Airway epithelial cell (primary cell): ENCODE measurements around the gene IGFBP2. TPM values are rescaled to one million over a fixed set of nuclear protein-coding genes. Genes with fewer than 3 reads are reported as not detected.

ENCODE experiments used
- total RNA-seq: library from RNA; depleted of rRNA; stranded (reverse); fragments of >200 nt; gene quantifications from 2 replicates; pipeline ENCODE4 v1.2.3, GENCODE V29; 2015

Gene IGFBP2, protein sequence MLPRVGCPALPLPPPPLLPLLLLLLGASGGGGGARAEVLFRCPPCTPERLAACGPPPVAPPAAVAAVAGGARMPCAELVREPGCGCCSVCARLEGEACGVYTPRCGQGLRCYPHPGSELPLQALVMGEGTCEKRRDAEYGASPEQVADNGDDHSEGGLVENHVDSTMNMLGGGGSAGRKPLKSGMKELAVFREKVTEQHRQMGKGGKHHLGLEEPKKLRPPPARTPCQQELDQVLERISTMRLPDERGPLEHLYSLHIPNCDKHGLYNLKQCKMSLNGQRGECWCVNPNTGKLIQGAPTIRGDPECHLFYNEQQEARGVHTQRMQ
- 643 and 678 TPM in 2 replicates for total RNA-seq

DNA sequence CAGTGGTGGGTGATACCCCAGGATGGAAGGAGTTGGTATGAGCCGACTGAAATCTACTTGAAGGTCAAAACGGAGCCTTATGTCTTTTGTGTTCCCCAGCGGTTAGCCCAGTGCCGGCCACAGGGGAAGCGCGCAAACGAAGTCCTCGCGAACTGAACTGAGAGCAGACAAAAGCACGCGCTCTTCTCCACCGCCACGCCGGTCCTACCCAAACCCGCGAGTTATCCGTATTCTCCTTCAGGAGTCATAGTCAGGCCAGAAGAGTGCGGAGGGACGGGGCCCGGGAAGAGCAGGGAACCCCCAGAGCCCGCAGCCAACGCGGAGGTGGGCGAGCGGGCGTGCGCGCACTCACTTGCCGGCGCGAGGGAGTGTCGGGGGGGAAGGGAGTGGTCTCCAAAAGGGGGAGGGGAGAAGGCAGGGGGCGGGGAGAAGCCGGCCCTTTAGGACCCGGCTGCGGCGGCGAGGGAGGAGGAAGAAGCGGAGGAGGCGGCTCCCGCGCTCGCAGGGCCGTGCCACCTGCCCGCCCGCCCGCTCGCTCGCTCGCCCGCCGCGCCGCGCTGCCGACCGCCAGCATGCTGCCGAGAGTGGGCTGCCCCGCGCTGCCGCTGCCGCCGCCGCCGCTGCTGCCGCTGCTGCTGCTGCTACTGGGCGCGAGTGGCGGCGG, at the start of gene IGFBP2:
Gene IGFBP2 (plus strand): TSS at position 469 of the 664 bp plus-strand sequence. CDS start 104 bp downstream, at position 573.

DNA sequence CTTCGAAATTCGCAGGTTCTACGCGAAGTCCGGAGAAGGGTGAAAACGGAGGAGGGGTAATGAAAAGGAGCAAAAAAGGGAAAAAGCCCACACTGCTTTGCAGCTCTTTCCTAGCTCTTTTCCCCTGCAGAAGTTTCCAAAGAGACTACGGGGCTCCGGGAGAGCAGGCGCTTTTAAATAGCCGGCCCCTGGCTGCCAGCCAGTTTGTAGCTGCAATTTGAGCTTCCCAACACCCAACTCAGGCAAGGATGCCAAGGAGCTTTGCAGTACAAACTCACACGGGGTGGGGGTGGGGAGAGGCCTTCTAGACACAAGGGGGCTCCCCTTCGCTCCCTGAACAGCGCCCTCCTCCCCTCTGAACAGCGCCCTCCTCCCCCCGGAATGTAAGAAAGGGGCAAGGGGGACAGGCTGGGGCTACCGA, 62.2 kb downstream of the IGFBP2 start, which contains the start of gene IGFBP5:
Gene IGFBP5 (minus strand): TSS at position 149 of the 421 bp plus-strand sequence. CDS start 774 bp downstream, outside the sequence.

Other genes starting within 250 kb of the IGFBP2 start
- gene SMARCAL1, start 220.9 kb upstream of the IGFBP2 start, total RNA-seq, result 9.8 and 20.7 TPM in 2 replicates
- gene RPL37A, start 134.6 kb upstream of the IGFBP2 start, total RNA-seq, result 1,851 and 2,193 TPM in 2 replicates
- 1.3 and 5.6 TPM in 2 replicates for gene IGFBP5, start 62.1 kb downstream of the IGFBP2 start, total RNA-seq
- gene TNP1, start 226.6 kb downstream of the IGFBP2 start, total RNA-seq, result not detected in 2 replicates